NB4 (cell line): Measurements from ENCODE around the gene NIFK.

ENCODE experiments used
- MYC ChIP-seq: IDR thresholded peaks from 2 replicates; pipeline ENCODE4 v1.6.1; 2011; ENCODE audit warnings: low read depth, low read length
- POLR2A ChIP-seq: IDR thresholded peaks from 2 replicates; pipeline ENCODE4 v1.6.1; 2011; ENCODE audit warnings: mild to moderate bottlenecking; ENCODE audit not compliant: insufficient read length; ENCODE audit errors: extremely low read depth
- TF ChIP-seq, protein P1 (sequence below): IDR thresholded peaks from one replicate; pipeline ENCODE4 v1.5.1; 2012; ENCODE audit warnings: low read depth, low read length
- TF ChIP-seq, protein P2 (sequence below): IDR thresholded peaks from 2 replicates; pipeline ENCODE4 v1.6.1; 2011; ENCODE audit warnings: low read depth, low read length

DNA sequence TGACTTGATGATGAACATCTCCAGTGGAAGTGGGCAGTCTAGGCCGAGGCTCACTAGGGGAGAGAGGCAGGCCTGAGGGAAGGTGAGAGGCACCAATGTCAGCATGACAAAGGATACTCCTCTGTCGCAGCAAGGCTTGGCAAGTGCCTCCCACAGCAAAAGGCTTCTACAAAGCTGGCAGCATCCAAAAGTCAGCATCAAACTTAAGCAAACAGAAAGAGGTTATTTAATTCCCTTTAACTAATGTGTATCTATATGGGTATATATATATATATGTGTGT, 41.6 kb downstream of the NIFK start:
- TF ChIP-seq, protein P1, sequence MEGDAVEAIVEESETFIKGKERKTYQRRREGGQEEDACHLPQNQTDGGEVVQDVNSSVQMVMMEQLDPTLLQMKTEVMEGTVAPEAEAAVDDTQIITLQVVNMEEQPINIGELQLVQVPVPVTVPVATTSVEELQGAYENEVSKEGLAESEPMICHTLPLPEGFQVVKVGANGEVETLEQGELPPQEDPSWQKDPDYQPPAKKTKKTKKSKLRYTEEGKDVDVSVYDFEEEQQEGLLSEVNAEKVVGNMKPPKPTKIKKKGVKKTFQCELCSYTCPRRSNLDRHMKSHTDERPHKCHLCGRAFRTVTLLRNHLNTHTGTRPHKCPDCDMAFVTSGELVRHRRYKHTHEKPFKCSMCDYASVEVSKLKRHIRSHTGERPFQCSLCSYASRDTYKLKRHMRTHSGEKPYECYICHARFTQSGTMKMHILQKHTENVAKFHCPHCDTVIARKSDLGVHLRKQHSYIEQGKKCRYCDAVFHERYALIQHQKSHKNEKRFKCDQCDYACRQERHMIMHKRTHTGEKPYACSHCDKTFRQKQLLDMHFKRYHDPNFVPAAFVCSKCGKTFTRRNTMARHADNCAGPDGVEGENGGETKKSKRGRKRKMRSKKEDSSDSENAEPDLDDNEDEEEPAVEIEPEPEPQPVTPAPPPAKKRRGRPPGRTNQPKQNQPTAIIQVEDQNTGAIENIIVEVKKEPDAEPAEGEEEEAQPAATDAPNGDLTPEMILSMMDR: no peak
- TF ChIP-seq POLR2A (no peak), MYC (no peak)
- TF ChIP-seq, protein P2, sequence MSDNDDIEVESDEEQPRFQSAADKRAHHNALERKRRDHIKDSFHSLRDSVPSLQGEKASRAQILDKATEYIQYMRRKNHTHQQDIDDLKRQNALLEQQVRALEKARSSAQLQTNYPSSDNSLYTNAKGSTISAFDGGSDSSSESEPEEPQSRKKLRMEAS: no peak
